HCT116 (cell line): ENCODE measurements around the gene MTHFD2L. TPM values are rescaled to one million over a fixed set of nuclear protein-coding genes. Genes with fewer than 3 reads are reported as not detected.

Experiments used
- ATAC-seq: fragments of 200-7000 bp; cut with Tn5 transposase; 2 replicates; pipeline ENCODE4 v1.9.1; 2020; ENCODE audit warnings: mild to moderate bottlenecking, moderate library complexity
- BruUV-seq: library from RNA; stranded (reverse); fragments of 400-500 nt; replicated peaks from 2 replicates; lab custom pipeline; 2021; lab: Mats Ljungman, UMichigan
- CTCF ChIA-PET: fragments of 300-600 bp; sonication (Branson Sonifier 250); formaldehyde crosslinking; loops from one replicate; lab custom pipeline; 2021; ENCODE audit warnings: antibody characterized with exemption; lab: Charles Lee
- POLR2A ChIA-PET: fragments of 300-600, 350-600 bp; sonication (Branson Sonifier 250); formaldehyde crosslinking; loops from one replicate; lab custom pipeline; 2021; ENCODE audit warnings: antibody characterized with exemption; lab: Charles Lee
- RAD21 ChIA-PET, 2 experiments: fragments of 300-600 bp; sonication (Branson Sonifier 250); formaldehyde crosslinking; loops; one replicate each; lab custom pipeline; 2023; ENCODE audit warnings: low total read pairs in 2 of 2; ENCODE audit not compliant: uncharacterized antibody in 2 of 2, unreplicated experiment in 2 of 2, low non-redundant PET in 1 of 2; lab: Charles Lee
- DNase-seq: peaks from one replicate; pipeline ENCODE4 v3.0.0-alpha.2; 2010; ENCODE audit warnings: low read depth, low spot score
- H2AFZ ChIP-seq: fragments of 200-600 bp; shearing (Covaris generic), sonication (generic); 2 replicates; pipeline ENCODE4 v1.6.1; 2017; ENCODE audit warnings: low read depth, mixed run types, mixed read lengths, antibody characterized with exemption, low read length; ENCODE audit not compliant: poor library complexity, severe bottlenecking
- H3K27ac ChIP-seq: 2 replicates; pipeline ENCODE4 v1.5.1; 2012; ENCODE audit warnings: low read depth, low read length
- H3K27me3 ChIP-seq: fragments of 200-600 bp; sonication (generic); 2 replicates; pipeline ENCODE4 v1.6.1; 2016; ENCODE audit warnings: mixed run types, low read length, mixed read lengths; ENCODE audit not compliant: insufficient read depth
- H3K36me3 ChIP-seq, 2 experiments: fragments of 200-500 bp in 1 of 2; fragments of 200-600 bp in 1 of 2; sonication (Bioruptor generic) in 1 of 2; sonication (generic) in 1 of 2; 2 replicates each; pipeline versions ENCODE4 v1.5.1 to v1.6.1; 2014 to 2016; ENCODE audit warnings: low read length in 2 of 2, inconsistent platforms in 1 of 2, mixed read lengths in 1 of 2, mixed run types in 1 of 2; ENCODE audit not compliant: insufficient read depth in 2 of 2, control insufficient read depth in 1 of 2
- H3K4me1 ChIP-seq, 2 experiments: fragments of 200-600 bp in 1 of 2; sonication (generic) in 1 of 2; 2 replicates each; pipeline versions ENCODE4 v1.5.1 to v1.6.1; 2012 to 2017; ENCODE audit warnings: low read length in 2 of 2, inconsistent platforms in 1 of 2, mild to moderate bottlenecking in 1 of 2, mixed read lengths in 1 of 2, mixed run types in 1 of 2, moderate library complexity in 1 of 2; ENCODE audit not compliant: insufficient read depth in 2 of 2, control insufficient read depth in 1 of 2
- H3K4me2 ChIP-seq: fragments of 200-600 bp; sonication (generic); 2 replicates; pipeline ENCODE4 v1.6.1; 2017; ENCODE audit warnings: mixed run types, low read length, mixed read lengths
- H3K4me3 ChIP-seq, 2 experiments: fragments of 200-600 bp in 1 of 2; sonication (generic) in 1 of 2; replicated peaks in 1 of 2; 2 replicates each; pipeline ENCODE4 v1.5.1; 2011 to 2016; ENCODE audit warnings: low read length in 2 of 2, control low read depth in 1 of 2, low read depth in 1 of 2, mild to moderate bottlenecking in 1 of 2, mixed read lengths in 1 of 2, mixed run types in 1 of 2
- H3K79me2 ChIP-seq: fragments of 200-600 bp; sonication (generic); 2 replicates; pipeline ENCODE4 v1.6.1; 2017; ENCODE audit warnings: mild to moderate bottlenecking, mixed run types, low read length, moderate library complexity, mixed read lengths; ENCODE audit not compliant: insufficient read depth
- H3K9ac ChIP-seq: fragments of 200-600 bp; sonication (generic); 2 replicates; pipeline ENCODE4 v1.6.1; 2016; ENCODE audit warnings: low read length, mixed read lengths
- H3K9me2 ChIP-seq: fragments of 200-600 bp; sonication (generic), shearing (Covaris generic); 2 replicates; pipeline ENCODE4 v1.6.1; 2017; ENCODE audit warnings: mixed run types, mild to moderate bottlenecking, moderate library complexity; ENCODE audit not compliant: insufficient read depth
- H3K9me3 ChIP-seq, 2 experiments: fragments of 200-500 bp in 1 of 2; fragments of 200-600 bp in 1 of 2; sonication (Bioruptor generic) in 1 of 2; sonication (generic) in 1 of 2; 2 replicates each; pipeline ENCODE4 v1.6.1; 2014 to 2017; ENCODE audit warnings: low read length in 2 of 2, mixed read lengths in 2 of 2, inconsistent platforms in 1 of 2, low read depth in 1 of 2, mild to moderate bottlenecking in 1 of 2, mixed run types in 1 of 2, moderate library complexity in 1 of 2; ENCODE audit not compliant: control insufficient read depth in 1 of 2, insufficient read depth in 1 of 2
- H4K20me1 ChIP-seq: fragments of 200-600 bp; sonication (generic), shearing (Covaris generic); 2 replicates; pipeline ENCODE4 v1.6.1; 2017; ENCODE audit warnings: mixed run types, mild to moderate bottlenecking, moderate library complexity; ENCODE audit not compliant: insufficient read depth
- CBX3 ChIP-seq: IDR thresholded peaks from 2 replicates; pipeline ENCODE4 v1.6.1; 2012; ENCODE audit warnings: low read depth
- CEBPB ChIP-seq: IDR thresholded peaks from 2 replicates; pipeline ENCODE4 v1.6.1; 2012; ENCODE audit warnings: low read depth
- EGR1 ChIP-seq: IDR thresholded peaks from 2 replicates; pipeline ENCODE4 v1.6.1; 2012; ENCODE audit warnings: low read depth
- ELF1 ChIP-seq: IDR thresholded peaks from 2 replicates; pipeline ENCODE4 v1.6.1; 2012; ENCODE audit warnings: low read depth, borderline replicate concordance
- JUND ChIP-seq: IDR thresholded peaks from 2 replicates; pipeline ENCODE4 v1.6.1; 2012
- POLR2AphosphoS5 ChIP-seq: IDR thresholded peaks from 2 replicates; pipeline ENCODE4 v1.6.1; 2011; ENCODE audit warnings: mild to moderate bottlenecking, low read depth, low read length, moderate library complexity
- RAD21 ChIP-seq: IDR thresholded peaks from 2 replicates; pipeline ENCODE4 v1.6.1; 2012; ENCODE audit warnings: low read depth, mild to moderate bottlenecking
- SRF ChIP-seq: IDR thresholded peaks from 2 replicates; pipeline ENCODE4 v1.6.1; 2012; ENCODE audit warnings: low read depth
- YY1 ChIP-seq: IDR thresholded peaks from 2 replicates; pipeline ENCODE4 v1.6.1; 2011; ENCODE audit warnings: low read length, low read depth, moderate library complexity, mild to moderate bottlenecking; ENCODE audit not compliant: insufficient replicate concordance; ENCODE audit errors: extremely low read depth
- ZFX ChIP-seq: fragments of 450-650 bp; IDR thresholded peaks from 2 replicates; pipeline ENCODE4 v1.6.1; 2017
- intact Hi-C: fragments of 100-400 bp; cut with micrococcal nuclease; formaldehyde crosslinking; loops from 2 replicates; pipeline ENCODE4 v1.10.0; 2022
- total RNA-seq: library from RNA; stranded (reverse); gene quantifications from one replicate; pipeline ENCODE4 v1.2.1, GENCODE V29; 2021; ENCODE audit not compliant: unreplicated experiment
- TF ChIP-seq, protein P1 (sequence below): IDR thresholded peaks from 2 replicates; pipeline ENCODE4 v1.6.1; 2012
- TF ChIP-seq, protein P2 (sequence below): IDR thresholded peaks from 2 replicates; pipeline ENCODE4 v1.6.1; 2011; ENCODE audit warnings: mild to moderate bottlenecking, low read length, moderate library complexity; ENCODE audit not compliant: insufficient replicate concordance; ENCODE audit errors: extremely low read depth
- TF ChIP-seq, protein P3 (sequence below): IDR thresholded peaks from 2 replicates; pipeline ENCODE4 v1.6.1; 2012

Gene MTHFD2L
- total RNA-seq, 1 experiment from 2014 or later: 15.0 TPM

DNA sequence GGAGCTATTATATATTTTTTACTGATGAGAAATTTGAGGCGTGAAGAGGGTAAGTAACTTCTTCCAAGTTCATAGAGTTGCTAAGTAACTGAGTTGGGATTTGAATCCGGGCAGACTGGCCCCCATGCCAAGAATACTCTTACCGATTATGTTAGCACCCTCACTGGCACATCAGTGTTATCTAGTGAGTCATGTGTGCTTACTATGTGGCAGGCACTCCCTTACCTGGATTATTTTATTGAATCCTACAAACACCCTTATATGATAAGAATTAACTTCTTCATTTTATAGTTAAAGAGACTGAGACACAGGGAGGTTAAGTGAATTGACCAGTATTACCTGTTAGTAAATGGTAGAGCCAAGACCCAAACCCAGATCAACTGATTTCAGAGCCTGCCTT is 20.9 kb downstream of the MTHFD2L start:
- Histone ChIP-seq H3K9me3 (no peaks in the 10 kb centered on the region), H3K4me2 (no peak overlapping the region)
- no TSS peak for BruUV-seq
- ChIA-PET POLR2A (no interaction called here), CTCF (no interaction called here)
- DNase-seq: no peak
- no peak for TF ChIP-seq CEBPB
- TF ChIP-seq POLR2AphosphoS5: no peak
- TF ChIP-seq RAD21: no peak
- TF ChIP-seq CBX3: no peak
- TF ChIP-seq ZFX: no peak
- TF ChIP-seq, protein P1, sequence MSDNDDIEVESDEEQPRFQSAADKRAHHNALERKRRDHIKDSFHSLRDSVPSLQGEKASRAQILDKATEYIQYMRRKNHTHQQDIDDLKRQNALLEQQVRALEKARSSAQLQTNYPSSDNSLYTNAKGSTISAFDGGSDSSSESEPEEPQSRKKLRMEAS: no peak
- TF ChIP-seq YY1: no peak
- TF ChIP-seq, all 23 proteins: peak for 0
- Histone ChIP-seq H3K9me2 (no peaks in the 10 kb centered on the region), H4K20me1 (no peaks in the 10 kb centered on the region), H3K27ac (no peak overlapping the region), H3K4me3 (no peak overlapping the region), H3K79me2 (no peaks in the 10 kb centered on the region), H2AFZ (no peak overlapping the region), H3K9ac (no peak overlapping the region), H3K4me1 (no peaks in the 10 kb centered on the region), H3K36me3 (0 out of 4 replicates have a peak, but pooled peaks cover 0 to 4% of the 10 kb centered on the region in 2 experiments), H3K27me3 (no peaks in the 10 kb centered on the region)
- intact Hi-C loops: no loop called here
- ATAC-seq: no peak
- RAD21 ChIA-PET: no interaction called here

DNA sequence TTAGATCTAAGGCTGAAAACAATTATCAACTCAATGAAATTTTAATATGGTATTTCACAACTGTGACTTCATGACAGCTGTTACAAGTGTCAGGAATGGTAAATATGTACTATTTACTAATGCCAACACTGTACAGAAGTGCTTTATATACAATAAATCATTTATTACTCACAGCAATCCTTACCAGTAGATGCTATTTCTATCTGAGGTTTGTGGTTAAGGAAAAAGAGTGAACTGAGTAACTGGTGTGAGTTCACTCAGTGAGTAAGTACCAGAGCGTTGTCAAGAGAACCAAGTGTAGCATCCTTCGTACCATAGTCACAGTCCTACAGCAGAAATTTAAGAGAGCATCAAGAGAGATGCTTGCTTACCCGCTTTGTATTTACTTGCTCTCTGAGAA is 23.3 kb downstream of the MTHFD2L start:
- TF ChIP-seq, protein P2, sequence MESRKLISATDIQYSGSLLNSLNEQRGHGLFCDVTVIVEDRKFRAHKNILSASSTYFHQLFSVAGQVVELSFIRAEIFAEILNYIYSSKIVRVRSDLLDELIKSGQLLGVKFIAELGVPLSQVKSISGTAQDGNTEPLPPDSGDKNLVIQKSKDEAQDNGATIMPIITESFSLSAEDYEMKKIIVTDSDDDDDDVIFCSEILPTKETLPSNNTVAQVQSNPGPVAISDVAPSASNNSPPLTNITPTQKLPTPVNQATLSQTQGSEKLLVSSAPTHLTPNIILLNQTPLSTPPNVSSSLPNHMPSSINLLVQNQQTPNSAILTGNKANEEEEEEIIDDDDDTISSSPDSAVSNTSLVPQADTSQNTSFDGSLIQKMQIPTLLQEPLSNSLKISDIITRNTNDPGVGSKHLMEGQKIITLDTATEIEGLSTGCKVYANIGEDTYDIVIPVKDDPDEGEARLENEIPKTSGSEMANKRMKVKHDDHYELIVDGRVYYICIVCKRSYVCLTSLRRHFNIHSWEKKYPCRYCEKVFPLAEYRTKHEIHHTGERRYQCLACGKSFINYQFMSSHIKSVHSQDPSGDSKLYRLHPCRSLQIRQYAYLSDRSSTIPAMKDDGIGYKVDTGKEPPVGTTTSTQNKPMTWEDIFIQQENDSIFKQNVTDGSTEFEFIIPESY: no peak
- TF ChIP-seq, protein P1: no peak
- TF ChIP-seq EGR1: no peak
- no peak for TF ChIP-seq POLR2AphosphoS5
- no peak for TF ChIP-seq ELF1
- no peak for TF ChIP-seq JUND
- TF ChIP-seq YY1: no peak
- TF ChIP-seq, protein P3, sequence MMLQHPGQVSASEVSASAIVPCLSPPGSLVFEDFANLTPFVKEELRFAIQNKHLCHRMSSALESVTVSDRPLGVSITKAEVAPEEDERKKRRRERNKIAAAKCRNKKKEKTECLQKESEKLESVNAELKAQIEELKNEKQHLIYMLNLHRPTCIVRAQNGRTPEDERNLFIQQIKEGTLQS: no peak
- no peak for TF ChIP-seq SRF
- H3K79me2 ChIP-seq: no peaks in the 10 kb centered on the region
- H3K4me1 ChIP-seq: no peaks in the 10 kb centered on the region
- ChIA-PET POLR2A (no interaction called here), CTCF (interaction anchor here (1.1 kb wide), 1 partner anchor 8 kb away, joined by 4 read pairs; no protein-coding TSS in a partner anchor), RAD21 (no interaction called here)
- DNase-seq (no peak), ATAC-seq (no peak)
- H3K9me3 ChIP-seq: no peaks in the 10 kb centered on the region
- BruUV-seq: no TSS peak
- H3K9me2 ChIP-seq: no peaks in the 10 kb centered on the region
- intact Hi-C loops: no loop called here
- H3K9ac ChIP-seq: no peak overlapping the region
- H4K20me1 ChIP-seq: no peaks in the 10 kb centered on the region
- no peak overlapping the region for H3K27ac ChIP-seq
- H2AFZ ChIP-seq: no peak overlapping the region
- no peak overlapping the region for H3K4me3 ChIP-seq
- H3K27me3 ChIP-seq: no peaks in the 10 kb centered on the region
- no peak overlapping the region for H3K4me2 ChIP-seq
- 0 out of 4 replicates have a peak, but pooled peaks cover 0 to 4% of the 10 kb centered on the region in 2 experiments for H3K36me3 ChIP-seq
